ENCODE results near the gene PRKCH. TPM values are rescaled to one million over a fixed set of nuclear protein-coding genes. Genes with fewer than 3 reads are reported as not detected.

Gene PRKCH
- total RNA-seq, 4 donors from 2014 or later: 17.9 to 28.7 (median 25.0) TPM

DNA sequence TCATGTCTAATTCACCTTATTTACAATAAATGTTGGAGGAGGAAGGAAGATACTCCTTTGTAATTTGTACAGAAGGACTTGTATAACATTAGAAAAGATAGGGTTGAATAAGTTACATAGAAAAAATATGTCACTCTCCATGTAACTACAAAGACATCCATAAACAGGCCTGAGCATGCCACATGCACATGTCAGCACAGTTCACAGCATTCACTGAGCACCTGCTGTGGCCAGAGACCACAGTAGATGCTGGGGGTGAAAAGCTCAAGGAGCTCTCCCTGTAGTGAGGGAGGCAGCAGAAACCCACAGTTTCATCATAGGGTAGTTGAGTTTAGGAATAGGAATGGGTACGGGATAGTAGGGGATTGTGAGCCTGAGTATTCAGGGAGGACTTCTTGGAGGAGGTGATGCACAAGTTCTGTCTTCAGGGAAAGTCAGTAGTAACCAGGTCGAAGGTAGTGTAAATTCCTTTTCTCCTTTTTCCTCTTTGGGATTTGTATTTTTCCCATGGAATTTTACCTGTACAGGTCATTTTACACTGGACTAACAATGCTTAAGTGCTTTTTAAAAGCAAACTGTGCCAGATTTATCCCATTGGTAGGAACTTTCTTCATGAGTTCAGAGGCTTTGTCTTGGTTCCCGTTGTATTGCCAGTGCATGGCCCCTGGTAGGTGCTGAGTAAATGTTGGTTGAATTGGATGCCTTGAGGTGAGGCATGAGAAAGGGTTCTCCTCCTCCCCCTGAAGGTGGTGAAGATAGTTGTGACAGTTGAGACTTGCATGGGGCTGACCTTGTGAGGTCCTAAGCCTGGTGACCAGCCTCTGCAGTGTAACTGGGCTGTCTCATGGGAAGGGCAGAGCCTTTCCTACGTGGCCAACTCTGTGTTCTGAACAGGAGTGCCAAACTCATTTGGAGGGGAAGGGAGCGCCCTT, 20.2 kb downstream of the PRKCH start:
- peak overlapping the region in 3 of 4 donors; percentile 48 to 64 (median 59) for H3K27ac ChIP-seq
- no peak for ATAC-seq
- H3K36me3 ChIP-seq: no peaks in the 10 kb centered on the region
- no peaks in the 10 kb centered on the region for H3K27me3 ChIP-seq
- TF ChIP-seq POLR2AphosphoS5 (IDR thresholded peaks at IDR 0.05) (no peak), EP300 (IDR thresholded peaks at IDR 0.05) (no peak), POLR2A (IDR thresholded peaks at IDR 0.05) (no peak)
- 71 to 86% methylated on average over 4 to 5 of the region's 5 CpGs for WGBS, 2 donors (ENCODE audit: low coverage in 1 of 2)
- H3K9me3 ChIP-seq: no peaks in the 10 kb centered on the region
- H3K4me1 ChIP-seq: peaks cover 0 to 33% (median 6%) of the 10 kb centered on the region in 3 donors
- H3K4me3 ChIP-seq: no peak overlapping the region

DNA sequence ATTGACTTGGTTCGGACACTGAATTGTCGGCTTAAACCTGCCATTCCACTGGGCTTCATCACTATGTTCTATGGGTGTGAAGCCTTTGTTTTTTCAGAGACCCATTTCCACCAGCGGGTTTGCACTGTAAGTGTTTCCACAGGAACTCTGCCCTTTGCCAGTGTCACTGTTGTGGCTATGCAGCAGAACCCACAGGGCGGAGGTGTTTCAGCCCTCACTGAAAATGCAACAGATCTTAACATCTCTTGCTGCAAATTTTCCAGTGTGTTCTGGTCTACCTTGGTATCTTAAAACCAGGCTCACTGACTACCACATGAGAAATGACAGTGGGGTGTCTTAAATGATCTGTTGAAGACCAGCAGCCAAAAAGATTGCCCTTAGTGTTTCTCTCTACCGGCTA, 21.1 kb downstream of the PRKCH start:
- TF ChIP-seq, protein P1, sequence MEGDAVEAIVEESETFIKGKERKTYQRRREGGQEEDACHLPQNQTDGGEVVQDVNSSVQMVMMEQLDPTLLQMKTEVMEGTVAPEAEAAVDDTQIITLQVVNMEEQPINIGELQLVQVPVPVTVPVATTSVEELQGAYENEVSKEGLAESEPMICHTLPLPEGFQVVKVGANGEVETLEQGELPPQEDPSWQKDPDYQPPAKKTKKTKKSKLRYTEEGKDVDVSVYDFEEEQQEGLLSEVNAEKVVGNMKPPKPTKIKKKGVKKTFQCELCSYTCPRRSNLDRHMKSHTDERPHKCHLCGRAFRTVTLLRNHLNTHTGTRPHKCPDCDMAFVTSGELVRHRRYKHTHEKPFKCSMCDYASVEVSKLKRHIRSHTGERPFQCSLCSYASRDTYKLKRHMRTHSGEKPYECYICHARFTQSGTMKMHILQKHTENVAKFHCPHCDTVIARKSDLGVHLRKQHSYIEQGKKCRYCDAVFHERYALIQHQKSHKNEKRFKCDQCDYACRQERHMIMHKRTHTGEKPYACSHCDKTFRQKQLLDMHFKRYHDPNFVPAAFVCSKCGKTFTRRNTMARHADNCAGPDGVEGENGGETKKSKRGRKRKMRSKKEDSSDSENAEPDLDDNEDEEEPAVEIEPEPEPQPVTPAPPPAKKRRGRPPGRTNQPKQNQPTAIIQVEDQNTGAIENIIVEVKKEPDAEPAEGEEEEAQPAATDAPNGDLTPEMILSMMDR (IDR thresholded peaks at IDR 0.05): no peak
- no peak for TF ChIP-seq POLR2A (IDR thresholded peaks at IDR 0.05)
- no peak for TF ChIP-seq POLR2AphosphoS5 (IDR thresholded peaks at IDR 0.05)
- no peak for TF ChIP-seq EP300 (IDR thresholded peaks at IDR 0.05)
- H3K4me3 ChIP-seq: no peak overlapping the region
- H3K4me1 ChIP-seq: peaks cover 0 to 33% (median 6%) of the 10 kb centered on the region in 3 donors
- H3K36me3 ChIP-seq: no peaks in the 10 kb centered on the region
- peak overlapping the region in 3 of 4 donors; percentile 48 to 64 (median 59) for H3K27ac ChIP-seq
- 77 to 86% methylated on average over 3 to 4 of the region's 5 CpGs for WGBS, 2 donors (ENCODE audit: low coverage in 1 of 2)
- H3K9me3 ChIP-seq: no peaks in the 10 kb centered on the region
- H3K27me3 ChIP-seq: no peaks in the 10 kb centered on the region
- ATAC-seq: no peak

DNA sequence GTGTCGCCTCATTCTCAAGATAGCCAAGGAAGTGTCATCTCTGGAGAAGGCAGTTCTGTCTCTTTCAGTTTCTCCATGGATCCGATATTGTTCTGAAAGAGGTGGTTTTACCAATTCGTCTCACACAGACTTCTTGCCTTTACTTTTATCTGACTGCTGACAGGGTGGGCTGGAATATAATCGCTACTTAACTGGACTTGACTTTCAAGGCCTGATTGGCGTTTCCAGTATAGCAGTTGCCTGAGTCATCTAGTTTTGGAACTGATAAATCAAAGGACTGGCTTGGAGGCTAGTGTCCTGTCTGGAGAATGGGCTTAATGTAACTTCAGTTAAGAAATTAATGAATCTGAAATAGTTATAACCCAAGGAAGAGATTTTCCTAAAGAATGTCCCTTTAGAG, 21.6 kb downstream of the PRKCH start:
- Histone ChIP-seq H3K36me3 (no peaks in the 10 kb centered on the region), H3K4me3 (no peak overlapping the region), H3K27ac (peak overlapping the region in 3 of 4 donors; percentile 48 to 64 (median 59)), H3K9me3 (no peaks in the 10 kb centered on the region), H3K27me3 (no peaks in the 10 kb centered on the region), H3K4me1 (peaks cover 0 to 38% (median 6%) of the 10 kb centered on the region in 3 donors)
- no peak for ATAC-seq
- 64 to 78% methylated on average over 4 to 5 of the region's 5 CpGs for WGBS, 2 donors (ENCODE audit: low coverage in 1 of 2)
- no peak for TF ChIP-seq POLR2A (IDR thresholded peaks at IDR 0.05)
- no peak for TF ChIP-seq POLR2AphosphoS5 (IDR thresholded peaks at IDR 0.05)
- no peak for TF ChIP-seq EP300 (IDR thresholded peaks at IDR 0.05)
- TF ChIP-seq, protein P1 (IDR thresholded peaks at IDR 0.05): no peak

DNA sequence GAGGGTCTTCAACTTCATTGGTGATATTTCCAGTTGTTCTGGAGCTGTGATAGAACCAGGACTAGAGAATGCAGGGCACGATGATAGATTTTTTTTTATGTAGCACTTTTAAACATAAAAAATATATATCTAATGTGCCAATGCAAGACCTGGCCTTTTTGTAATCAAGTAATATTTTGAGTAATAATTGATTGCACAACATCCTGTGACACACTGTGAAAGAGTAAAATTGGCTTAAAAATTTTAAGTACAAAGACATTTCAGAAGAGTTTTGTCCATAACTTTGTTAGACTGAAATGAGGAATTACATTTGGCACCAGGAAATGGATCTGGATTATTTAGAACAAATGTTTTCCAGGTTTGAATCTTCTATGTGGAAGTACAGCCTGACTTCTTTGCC, 22.1 kb downstream of the PRKCH start:
- Histone ChIP-seq H3K36me3 (no peaks in the 10 kb centered on the region), H3K9me3 (no peaks in the 10 kb centered on the region), H3K27me3 (no peaks in the 10 kb centered on the region), H3K4me3 (no peak overlapping the region), H3K4me1 (peaks cover 0 to 43% (median 6%) of the 10 kb centered on the region in 3 donors), H3K27ac (peak overlapping the region in 3 of 4 donors; percentile 48 to 73 (median 59))
- ATAC-seq: peak; percentile 48
- no peak for TF ChIP-seq POLR2AphosphoS5 (IDR thresholded peaks at IDR 0.05)
- TF ChIP-seq POLR2A (IDR thresholded peaks at IDR 0.05): no peak
- TF ChIP-seq EP300 (IDR thresholded peaks at IDR 0.05): no peak
- TF ChIP-seq, protein P1 (IDR thresholded peaks at IDR 0.05): no peak
- WGBS, 2 donors (ENCODE audit: low coverage in 1 of 2): 60% methylated on average over 1 of the region's 1 CpG

DNA sequence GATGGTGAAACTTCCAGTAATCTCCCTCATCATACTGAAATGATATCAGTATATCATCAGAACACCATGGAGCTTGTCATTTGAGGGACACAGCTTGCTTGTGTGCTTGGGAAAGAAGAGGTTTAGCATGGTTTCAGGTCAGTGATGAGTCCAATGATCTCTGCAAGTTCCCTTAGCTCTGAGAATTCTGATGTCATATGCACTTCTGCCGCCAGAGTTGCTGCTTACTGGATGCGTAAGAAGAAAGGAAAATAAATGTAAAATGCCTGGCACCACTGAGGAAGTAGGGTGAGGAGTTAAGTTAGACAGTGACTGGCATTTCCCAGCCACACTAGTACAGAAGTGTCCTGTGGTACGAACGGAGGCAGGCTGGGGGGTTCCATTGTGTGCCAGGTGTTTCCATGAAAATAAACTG, 22.6 kb downstream of the PRKCH start:
- peaks cover 0 to 45% (median 6%) of the 10 kb centered on the region in 3 donors for H3K4me1 ChIP-seq
- TF ChIP-seq, protein P1 (IDR thresholded peaks at IDR 0.05): no peak
- TF ChIP-seq EP300 (IDR thresholded peaks at IDR 0.05) (no peak), POLR2A (IDR thresholded peaks at IDR 0.05) (no peak), POLR2AphosphoS5 (IDR thresholded peaks at IDR 0.05) (no peak)
- no peaks in the 10 kb centered on the region for H3K27me3 ChIP-seq
- no peaks in the 10 kb centered on the region for H3K36me3 ChIP-seq
- peak; percentile 32 for ATAC-seq
- H3K4me3 ChIP-seq: no peak overlapping the region
- H3K9me3 ChIP-seq: no peaks in the 10 kb centered on the region
- H3K27ac ChIP-seq: peak overlapping the region in 3 of 4 donors; percentile 48 to 73 (median 59)
- WGBS, 2 donors (ENCODE audit: low coverage in 1 of 2): 78% methylated on average over 4 of the region's 4 CpGs; no CpG with 5 or more reads in 1 of the 2 donors
